ENCODE data around the gene PERM1. TPM values are rescaled to one million over a fixed set of nuclear protein-coding genes. Genes with fewer than 3 reads are reported as not detected.
A peak's percentile ranks its signal among the peaks of the same experiment; 100 is the strongest.

Gene PERM1
- total RNA-seq, 1 donor from 2014 or later, result not detected

DNA sequence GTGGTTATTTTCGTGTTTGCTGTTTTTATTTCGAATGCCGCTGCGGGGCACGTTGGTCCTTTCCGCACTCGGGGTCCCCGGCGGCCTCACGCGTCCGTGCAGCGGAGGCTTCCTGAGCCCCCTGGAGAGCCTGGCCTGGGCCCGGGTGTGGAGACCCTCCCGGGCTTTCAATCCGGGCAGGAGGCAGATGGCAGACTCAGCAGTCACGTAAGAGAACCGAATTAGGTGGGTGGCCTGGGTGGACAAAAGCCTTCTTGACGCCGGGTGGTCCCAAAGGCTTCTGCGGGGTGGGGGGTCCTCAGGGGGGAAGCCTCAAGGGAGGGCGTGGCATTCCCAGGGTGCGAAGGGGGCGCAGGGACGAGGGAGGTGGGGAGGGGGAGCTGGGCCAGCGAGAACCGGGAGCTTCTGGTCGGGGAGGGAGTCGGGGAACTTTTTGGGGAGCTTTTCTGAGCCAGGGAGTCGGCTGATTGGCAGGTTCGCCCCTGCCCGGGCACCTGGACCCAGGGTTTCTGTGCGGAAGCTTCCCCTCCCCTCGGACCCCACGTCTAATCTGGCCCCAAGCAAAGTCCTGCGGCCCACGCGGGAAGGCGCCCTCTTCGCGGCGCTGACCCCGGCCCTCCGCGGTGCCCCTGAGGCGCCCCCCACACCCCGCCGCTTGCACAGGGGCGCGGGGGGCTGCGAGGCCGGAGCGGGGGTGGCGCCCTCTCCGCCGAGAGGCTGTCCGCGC is 19.3 kb upstream of the PERM1 start:
- H3K27me3 ChIP-seq (ENCODE audit: low read depth), result peaks cover 50% of the 10 kb centered on the region
- DNase-seq, result no peak
- TF ChIP-seq, protein P1, sequence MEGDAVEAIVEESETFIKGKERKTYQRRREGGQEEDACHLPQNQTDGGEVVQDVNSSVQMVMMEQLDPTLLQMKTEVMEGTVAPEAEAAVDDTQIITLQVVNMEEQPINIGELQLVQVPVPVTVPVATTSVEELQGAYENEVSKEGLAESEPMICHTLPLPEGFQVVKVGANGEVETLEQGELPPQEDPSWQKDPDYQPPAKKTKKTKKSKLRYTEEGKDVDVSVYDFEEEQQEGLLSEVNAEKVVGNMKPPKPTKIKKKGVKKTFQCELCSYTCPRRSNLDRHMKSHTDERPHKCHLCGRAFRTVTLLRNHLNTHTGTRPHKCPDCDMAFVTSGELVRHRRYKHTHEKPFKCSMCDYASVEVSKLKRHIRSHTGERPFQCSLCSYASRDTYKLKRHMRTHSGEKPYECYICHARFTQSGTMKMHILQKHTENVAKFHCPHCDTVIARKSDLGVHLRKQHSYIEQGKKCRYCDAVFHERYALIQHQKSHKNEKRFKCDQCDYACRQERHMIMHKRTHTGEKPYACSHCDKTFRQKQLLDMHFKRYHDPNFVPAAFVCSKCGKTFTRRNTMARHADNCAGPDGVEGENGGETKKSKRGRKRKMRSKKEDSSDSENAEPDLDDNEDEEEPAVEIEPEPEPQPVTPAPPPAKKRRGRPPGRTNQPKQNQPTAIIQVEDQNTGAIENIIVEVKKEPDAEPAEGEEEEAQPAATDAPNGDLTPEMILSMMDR (IDR thresholded peaks at IDR 0.05), result no peak
- peaks cover 50% of the 10 kb centered on the region for H3K4me1 ChIP-seq
- no peak for ATAC-seq
- peak overlapping the region; percentile 99 for H3K27ac ChIP-seq
- H3K9me3 ChIP-seq, result no peaks in the 10 kb centered on the region
- H3K36me3 ChIP-seq, result no peaks in the 10 kb centered on the region
- peak overlapping the region; percentile 68 for H3K4me3 ChIP-seq
- intact Hi-C loops (cut with DNase I), result no loop called here

DNA sequence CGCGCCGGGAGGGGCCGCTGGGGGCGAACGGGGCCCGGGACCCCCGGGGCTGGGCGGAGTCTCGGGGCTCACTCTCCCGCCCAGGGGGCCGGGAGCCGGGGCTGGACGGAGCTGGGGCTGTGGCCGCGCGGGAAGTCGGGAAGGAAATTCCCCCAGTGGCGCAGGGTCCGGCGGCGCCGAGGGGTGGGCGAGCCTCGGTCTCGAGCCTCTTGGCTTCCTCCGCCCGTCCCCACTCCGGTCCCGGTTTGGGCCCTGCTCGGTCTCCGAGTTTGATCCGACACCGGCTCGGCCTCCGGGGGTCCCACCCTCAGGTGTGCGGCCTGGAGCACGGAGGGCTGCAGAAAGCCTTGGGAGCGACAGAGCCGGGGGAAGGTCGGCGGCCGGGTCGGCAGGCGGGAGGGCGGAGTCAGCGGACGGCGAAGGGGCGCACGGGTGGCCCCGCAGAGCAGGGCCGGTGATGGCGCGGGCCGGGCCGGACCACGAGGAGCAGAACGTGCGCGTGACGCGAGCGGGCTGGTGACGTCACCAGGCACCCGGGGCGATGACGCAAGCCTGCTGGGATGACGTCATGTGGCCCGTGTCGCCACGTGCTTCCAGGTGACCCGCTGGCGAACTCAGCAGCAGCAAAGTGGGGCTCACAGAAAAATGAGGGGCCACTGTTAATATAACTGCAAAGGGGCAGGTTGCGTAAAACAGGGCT is 18.6 kb upstream of the PERM1 start:
- Histone ChIP-seq H3K36me3 (no peaks in the 10 kb centered on the region), H3K9me3 (no peaks in the 10 kb centered on the region), H3K4me3 (peak overlapping the region; percentile 68), H3K27ac (peak overlapping the region; percentile 99), H3K27me3 (ENCODE audit: low read depth) (peaks cover 50% of the 10 kb centered on the region), H3K4me1 (peaks cover 47% of the 10 kb centered on the region)
- TF ChIP-seq, protein P1 (IDR thresholded peaks at IDR 0.05), result no peak
- DNase-seq (peak; percentile 84), ATAC-seq (peak; percentile 72 to 76)
- intact Hi-C loops (cut with DNase I), result no loop called here

DNA sequence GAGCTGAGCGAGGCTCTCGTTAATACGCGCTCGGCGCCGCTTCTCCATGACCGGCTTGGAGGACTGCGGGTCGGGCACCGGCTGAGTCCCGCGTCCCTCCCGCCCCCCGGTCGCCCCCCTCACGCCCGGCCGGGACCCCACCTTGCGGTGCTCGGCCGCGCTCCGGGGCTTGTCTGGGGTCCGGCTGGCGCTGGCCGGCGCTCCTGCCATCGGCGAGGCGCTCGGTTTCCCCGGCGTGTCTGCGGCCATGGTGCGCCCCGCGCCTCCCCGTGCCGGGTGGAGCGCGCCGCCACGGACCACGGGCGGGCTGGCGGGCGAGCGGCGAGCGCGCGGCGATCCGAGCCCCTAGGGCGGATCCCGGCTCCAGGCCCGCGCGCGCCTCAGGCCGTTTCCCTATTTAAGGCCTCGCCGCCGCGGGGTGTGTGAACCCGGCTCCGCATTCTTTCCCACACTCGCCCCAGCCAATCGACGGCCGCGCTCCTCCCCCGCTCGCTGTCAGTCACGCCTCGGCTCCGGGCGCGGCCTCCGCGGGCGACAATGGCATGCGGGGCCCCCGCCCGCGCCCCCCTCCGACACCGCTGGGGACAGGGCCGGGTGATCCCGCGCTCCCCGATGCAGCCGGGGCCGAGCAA is 17.9 kb upstream of the PERM1 start, which contains the start of gene HES4:
Gene HES4 (minus strand): TSS at position 373 of the 632 bp plus-strand sequence. CDS start 124 bp downstream, at position 249.
- TF ChIP-seq, protein P1 (IDR thresholded peaks at IDR 0.05), result no peak
- Histone ChIP-seq H3K9me3 (no peaks in the 10 kb centered on the region), H3K36me3 (no peaks in the 10 kb centered on the region), H3K4me3 (peak within 1 kb of the TSS; percentile 68), H3K27ac (peak within 1 kb of the TSS; percentile 99), H3K27me3 (ENCODE audit: low read depth) (peaks cover 53% of the 10 kb centered on the region), H3K4me1 (peaks cover 40% of the 10 kb centered on the region)
- peak; percentile 95 for DNase-seq
- peak; percentile 89 to 90 for ATAC-seq
- intact Hi-C loops (cut with DNase I), result no loop called here

DNA sequence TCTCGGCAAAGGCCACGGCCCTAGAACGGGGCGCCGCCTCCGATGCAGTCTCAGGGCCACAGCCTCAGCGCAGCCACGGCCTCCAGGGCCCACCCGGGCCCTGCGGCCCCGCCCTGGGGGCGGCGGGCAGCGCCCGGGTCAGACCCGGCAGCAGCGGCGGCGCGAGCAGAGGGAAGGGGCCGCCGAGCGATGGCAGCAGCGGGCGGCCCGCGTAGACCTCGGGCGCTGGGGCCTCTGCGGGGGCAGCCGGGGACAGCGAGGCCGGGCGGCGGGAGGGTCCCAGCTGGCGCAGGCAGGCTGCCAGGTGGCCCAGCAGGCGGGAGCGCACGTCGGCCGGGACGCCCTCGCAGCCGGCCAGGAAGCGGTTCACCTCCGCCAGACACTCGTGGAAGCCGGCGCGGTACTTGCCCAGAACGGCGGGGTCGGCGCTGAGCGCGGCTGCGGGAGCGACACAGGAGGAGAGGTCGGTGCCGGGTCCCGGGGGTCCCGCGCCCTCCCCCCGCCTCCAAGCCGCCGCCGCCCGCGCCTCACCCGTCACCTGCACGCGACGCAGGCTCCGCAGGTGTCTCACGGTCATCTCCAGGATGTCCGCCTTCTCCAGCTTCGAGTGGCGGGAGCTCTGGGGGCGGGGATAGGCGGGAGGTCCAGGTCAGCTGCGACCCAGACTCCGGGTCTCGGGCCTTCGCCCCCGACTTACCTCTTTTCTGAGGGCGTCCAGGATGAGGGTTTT is 17.3 kb upstream of the PERM1 start:
- Histone ChIP-seq H3K27ac (peak overlapping the region; percentile 99), H3K27me3 (ENCODE audit: low read depth) (peaks cover 54% of the 10 kb centered on the region), H3K9me3 (no peaks in the 10 kb centered on the region), H3K4me1 (peaks cover 33% of the 10 kb centered on the region), H3K36me3 (no peaks in the 10 kb centered on the region), H3K4me3 (peak overlapping the region; percentile 68)
- DNase-seq, result peak; percentile 62
- TF ChIP-seq, protein P1 (IDR thresholded peaks at IDR 0.05), result no peak
- intact Hi-C loops (cut with DNase I), result no loop called here
- ATAC-seq, result no peak

DNA sequence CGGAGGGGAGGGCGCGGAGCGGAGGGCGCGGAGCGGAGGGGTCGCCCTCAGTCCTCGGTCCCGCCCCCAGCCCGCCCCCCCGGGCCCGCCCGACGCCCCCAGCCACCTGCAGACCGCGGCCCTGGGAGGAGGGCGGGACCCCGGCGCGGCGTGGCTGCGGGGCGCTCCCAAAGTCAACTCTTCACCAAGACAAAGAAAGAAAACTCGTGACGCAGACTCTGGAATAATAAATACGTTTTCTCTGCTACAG is 16.8 kb upstream of the PERM1 start:
- intact Hi-C loops (cut with DNase I), result no loop called here
- DNase-seq (no peak), ATAC-seq (no peak)
- Histone ChIP-seq H3K27me3 (ENCODE audit: low read depth) (peaks cover 54% of the 10 kb centered on the region), H3K4me3 (peak overlapping the region; percentile 68), H3K27ac (no peak overlapping the region), H3K9me3 (no peaks in the 10 kb centered on the region), H3K4me1 (peaks cover 32% of the 10 kb centered on the region), H3K36me3 (no peaks in the 10 kb centered on the region)
- TF ChIP-seq, protein P1 (IDR thresholded peaks at IDR 0.05), result no peak
